ENCODE measurements around the gene CSPG4.
"Not testable (repeated sequence)": the region's sequence is repeated elsewhere in the genome, so short reads cannot be mapped to it uniquely, and the experiment has no call there.

CSPG4 gene

GRCh38 chr15:75758071-75758872, 45.6 kb upstream of the CSPG4 start:
- no peak for DNase-seq (ENCODE audit: low read depth, low spot score)
- Histone ChIP-seq H3K27ac (no peak overlapping the region), H3K36me3 (ENCODE audit: insufficient read depth, low read length) (no peaks in the 10 kb centered on the region), H3K4me3 (peak overlapping the region; percentile 55), H3K9ac (ENCODE audit: insufficient read length) (peak overlapping the region; percentile 20), H3K9me3 (ENCODE audit: low read depth, low read length) (no peaks in the 10 kb centered on the region)
- TF ChIP-seq POLR2AphosphoS5 (IDR thresholded peaks at IDR 0.05; ENCODE audit: borderline replicate concordance, low read depth, low read length) (peak; percentile 39; the same call in 1 of the 2 replicates), EZH2 (IDR thresholded peaks at IDR 0.05) (no peak)

- not testable (repeated sequence) for H3K36me3 ChIP-seq (ENCODE audit: insufficient read depth, low read length); H3K27ac ChIP-seq; H3K4me3 ChIP-seq; DNase-seq (ENCODE audit: low read depth, low spot score); H3K9me3 ChIP-seq (ENCODE audit: low read depth, low read length); H3K9ac ChIP-seq (ENCODE audit: insufficient read length)
These were observed 42.2 kb upstream of the CSPG4 start for GRCh38 chr15:75754871-75755270.

GRCh38 chr15:75753145-75753544, 40.5 kb upstream of the CSPG4 start:
- Histone ChIP-seq H3K36me3 (ENCODE audit: insufficient read depth, low read length) (no peaks in the 10 kb centered on the region), H3K4me3 (no peak overlapping the region), H3K9me3 (ENCODE audit: low read depth, low read length) (no peaks in the 10 kb centered on the region), H3K27ac (no peak overlapping the region), H3K9ac (ENCODE audit: insufficient read length) (no peak overlapping the region)
- DNase-seq (ENCODE audit: low read depth, low spot score), result no peak
- no peak for TF ChIP-seq POLR2AphosphoS5 (IDR thresholded peaks at IDR 0.05; ENCODE audit: borderline replicate concordance, low read depth, low read length)
- no peak for TF ChIP-seq EZH2 (IDR thresholded peaks at IDR 0.05)
- no peak for TF ChIP-seq FOXP2 (optimal IDR thresholded peaks at IDR 0.05; ENCODE audit: control extremely low read depth, extremely low read length, insufficient read depth)

GRCh38 chr15:75751891-75752290, 39.2 kb upstream of the CSPG4 start:
- no peak overlapping the region for H3K27ac ChIP-seq
- no peaks in the 10 kb centered on the region for H3K36me3 ChIP-seq (ENCODE audit: insufficient read depth, low read length)
- H3K9ac ChIP-seq (ENCODE audit: insufficient read length), result no peak overlapping the region
- TF ChIP-seq POLR2AphosphoS5 (IDR thresholded peaks at IDR 0.05; ENCODE audit: borderline replicate concordance, low read depth, low read length) (no peak), EZH2 (IDR thresholded peaks at IDR 0.05) (no peak), FOXP2 (optimal IDR thresholded peaks at IDR 0.05; ENCODE audit: control extremely low read depth, extremely low read length, insufficient read depth) (no peak)
- no peak overlapping the region for H3K4me3 ChIP-seq
- DNase-seq (ENCODE audit: low read depth, low spot score), result no peak
- H3K9me3 ChIP-seq (ENCODE audit: low read depth, low read length), result no peaks in the 10 kb centered on the region

- no peak for DNase-seq (ENCODE audit: low read depth, low spot score)
- H3K9ac ChIP-seq (ENCODE audit: insufficient read length), result no peak overlapping the region
- H3K36me3 ChIP-seq (ENCODE audit: insufficient read depth, low read length), result no peaks in the 10 kb centered on the region
- no peaks in the 10 kb centered on the region for H3K9me3 ChIP-seq (ENCODE audit: low read depth, low read length)
- TF ChIP-seq POLR2AphosphoS5 (IDR thresholded peaks at IDR 0.05; ENCODE audit: borderline replicate concordance, low read depth, low read length) (no peak), FOXP2 (optimal IDR thresholded peaks at IDR 0.05; ENCODE audit: control extremely low read depth, extremely low read length, insufficient read depth) (no peak), EZH2 (IDR thresholded peaks at IDR 0.05) (no peak)
- H3K4me3 ChIP-seq, result no peak overlapping the region
- H3K27ac ChIP-seq, result no peak overlapping the region
These were observed 38.6 kb upstream of the CSPG4 start for GRCh38 chr15:75751116-75751875.

- H3K4me3 ChIP-seq, result no peak overlapping the region
- DNase-seq (ENCODE audit: low read depth, low spot score), result no peak
- no peaks in the 10 kb centered on the region for H3K9me3 ChIP-seq (ENCODE audit: low read depth, low read length)
- H3K9ac ChIP-seq (ENCODE audit: insufficient read length), result no peak overlapping the region
- no peaks in the 10 kb centered on the region for H3K36me3 ChIP-seq (ENCODE audit: insufficient read depth, low read length)
- TF ChIP-seq FOXP2 (optimal IDR thresholded peaks at IDR 0.05; ENCODE audit: control extremely low read depth, extremely low read length, insufficient read depth), result no peak
- no peak overlapping the region for H3K27ac ChIP-seq
These were observed 37.8 kb upstream of the CSPG4 start for GRCh38 chr15:75750261-75751050.

GRCh38 chr15:75749820-75750219, 37.2 kb upstream of the CSPG4 start:
- TF ChIP-seq EZH2 (IDR thresholded peaks at IDR 0.05) (no peak), POLR2AphosphoS5 (IDR thresholded peaks at IDR 0.05; ENCODE audit: borderline replicate concordance, low read depth, low read length) (no peak), FOXP2 (optimal IDR thresholded peaks at IDR 0.05; ENCODE audit: control extremely low read depth, extremely low read length, insufficient read depth) (no peak)
- no peak overlapping the region for H3K27ac ChIP-seq
- H3K9ac ChIP-seq (ENCODE audit: insufficient read length), result no peak overlapping the region
- no peak for DNase-seq (ENCODE audit: low read depth, low spot score)
- no peaks in the 10 kb centered on the region for H3K36me3 ChIP-seq (ENCODE audit: insufficient read depth, low read length)
- no peaks in the 10 kb centered on the region for H3K9me3 ChIP-seq (ENCODE audit: low read depth, low read length)
- no peak overlapping the region for H3K4me3 ChIP-seq

GRCh38 chr15:75748882-75749281, 36.2 kb upstream of the CSPG4 start:
- not testable (repeated sequence) for H3K36me3 ChIP-seq (ENCODE audit: insufficient read depth, low read length); H3K9ac ChIP-seq (ENCODE audit: insufficient read length); H3K27ac ChIP-seq; H3K9me3 ChIP-seq (ENCODE audit: low read depth, low read length); DNase-seq (ENCODE audit: low read depth, low spot score); H3K4me3 ChIP-seq

- H3K9ac ChIP-seq (ENCODE audit: insufficient read length); H3K4me3 ChIP-seq; H3K36me3 ChIP-seq (ENCODE audit: insufficient read depth, low read length); DNase-seq (ENCODE audit: low read depth, low spot score); H3K9me3 ChIP-seq (ENCODE audit: low read depth, low read length); H3K27ac ChIP-seq: not testable (repeated sequence)
These were observed 34.5 kb upstream of the CSPG4 start for GRCh38 chr15:75747121-75747520.
